Cortex of kidney (tissue), 1 donor: ENCODE data around the gene P4HA1.

Experiments
- DNase-seq: peaks from one replicate; lab custom pipeline; 2025; lab: John Stamatoyannopoulos, UW

P4HA1 gene

DNA sequence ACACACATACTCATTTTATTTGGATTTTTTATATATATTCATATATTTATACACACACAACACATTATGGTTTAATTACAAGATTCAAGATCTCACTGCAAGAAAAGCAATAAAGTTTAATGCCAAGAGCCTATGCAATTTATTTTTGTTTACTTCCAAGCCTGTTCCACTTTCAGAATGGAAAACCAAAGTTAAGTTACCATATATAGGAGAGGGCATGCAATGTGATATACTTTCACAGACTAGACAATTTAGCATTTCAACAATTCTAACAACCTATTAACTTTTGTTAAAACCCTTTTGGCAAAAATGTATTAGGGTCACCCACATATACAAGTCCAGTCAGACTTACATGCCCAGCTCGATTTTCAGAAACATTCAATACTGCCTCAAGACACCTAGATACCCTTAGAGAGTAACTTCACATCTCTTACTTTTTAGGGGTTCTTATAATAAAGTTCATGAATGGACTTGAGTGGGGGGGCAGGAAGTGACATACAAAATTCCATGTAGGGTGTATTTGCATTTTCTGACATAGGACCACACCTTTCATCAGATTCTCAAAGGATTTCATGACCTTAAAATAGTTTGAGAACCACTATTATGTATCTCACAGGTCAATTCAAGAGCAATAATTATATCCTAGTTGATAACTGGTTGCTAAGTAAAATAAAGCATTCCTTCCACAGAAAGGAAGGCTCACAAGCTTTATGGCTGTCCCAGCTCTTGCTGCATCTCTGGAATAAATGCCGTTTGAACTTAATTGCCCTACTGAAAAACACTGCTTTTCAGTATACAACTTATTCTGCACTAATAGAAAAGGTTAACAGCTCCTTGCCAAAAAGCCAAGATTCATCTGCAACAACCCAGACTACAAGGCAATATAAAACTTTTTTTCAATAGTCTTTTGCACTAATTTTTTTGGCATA is 2.5 kb downstream of the P4HA1 start:
- no peak for DNase-seq

DNA sequence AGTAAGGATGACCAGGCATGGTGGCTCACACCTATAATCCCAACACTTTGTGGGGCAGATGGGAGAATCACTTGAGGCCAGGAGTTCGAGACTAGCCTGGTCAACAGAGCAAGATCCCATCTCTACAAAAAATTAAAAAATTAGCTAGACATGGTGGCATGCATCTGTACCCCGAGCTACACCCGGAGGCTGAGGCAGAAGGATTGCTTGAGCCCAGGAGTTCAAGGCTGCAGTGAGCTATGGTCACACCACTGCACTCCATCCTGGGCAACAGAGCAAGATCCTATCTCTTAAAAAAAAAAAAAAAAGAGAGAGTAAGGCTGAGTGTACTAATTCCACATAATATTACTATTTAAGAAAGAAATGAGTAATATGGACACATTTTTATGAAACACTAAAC is 3.8 kb downstream of the P4HA1 start:
- DNase-seq: no peak

DNA sequence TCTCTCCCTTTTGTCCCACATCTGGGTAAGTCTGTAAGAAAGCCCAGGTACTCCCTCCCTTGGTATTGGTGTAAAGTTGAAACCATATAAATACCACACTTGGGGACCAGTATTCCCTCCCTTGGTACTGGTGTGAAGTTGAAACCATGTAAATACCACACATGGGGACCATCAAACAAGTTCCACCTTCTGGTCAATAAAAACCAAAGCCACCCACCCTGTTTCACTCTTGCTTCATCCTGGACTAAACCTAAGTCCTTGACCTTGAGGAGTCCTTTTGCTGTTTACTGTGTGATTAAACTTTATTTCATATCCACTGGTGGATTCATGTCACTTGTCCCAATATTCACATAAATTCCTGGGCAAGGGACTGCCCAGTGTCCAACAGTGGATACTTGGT is 8.4 kb downstream of the P4HA1 start:
- DNase-seq: no peak

DNA sequence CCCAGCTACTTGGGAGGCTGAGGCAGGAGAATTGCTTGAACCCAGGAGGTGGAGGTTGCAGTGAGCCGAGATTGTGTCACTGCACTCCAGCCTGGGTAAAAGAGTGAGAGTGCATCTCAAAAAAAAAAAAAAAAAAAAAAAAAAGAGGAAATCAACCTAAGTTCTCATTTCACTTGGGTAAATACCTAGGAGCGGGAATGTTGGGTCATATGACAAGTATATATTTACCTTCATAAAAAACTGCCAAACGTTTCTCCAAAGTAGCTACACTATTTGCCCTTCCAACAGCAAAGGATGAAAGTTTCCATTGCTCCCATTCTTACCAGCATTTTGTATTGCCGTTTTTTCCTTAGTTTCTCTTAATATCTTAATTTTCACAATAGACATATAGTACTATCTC is 9.8 kb downstream of the P4HA1 start:
- no peak for DNase-seq

DNA sequence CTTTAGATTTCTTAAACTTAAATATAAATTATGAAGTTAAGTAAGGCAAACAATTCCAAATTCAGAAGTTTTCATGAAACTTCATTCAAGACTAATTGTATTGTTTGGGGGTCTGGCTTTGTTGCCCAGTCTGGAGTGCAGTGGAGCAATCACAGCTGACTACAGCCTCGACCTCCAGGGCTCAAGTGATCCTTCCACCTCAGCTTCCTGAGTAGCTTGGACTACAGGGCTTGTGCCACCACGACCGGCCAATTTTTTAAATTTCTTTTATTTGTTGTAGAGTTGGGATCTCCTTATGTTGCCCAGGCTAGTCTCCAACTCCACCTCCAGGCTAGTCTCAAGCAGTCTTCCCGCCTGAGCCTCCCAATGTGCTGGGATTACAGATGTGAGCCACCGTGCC is 12.5 kb downstream of the P4HA1 start:
- DNase-seq: no peak

DNA sequence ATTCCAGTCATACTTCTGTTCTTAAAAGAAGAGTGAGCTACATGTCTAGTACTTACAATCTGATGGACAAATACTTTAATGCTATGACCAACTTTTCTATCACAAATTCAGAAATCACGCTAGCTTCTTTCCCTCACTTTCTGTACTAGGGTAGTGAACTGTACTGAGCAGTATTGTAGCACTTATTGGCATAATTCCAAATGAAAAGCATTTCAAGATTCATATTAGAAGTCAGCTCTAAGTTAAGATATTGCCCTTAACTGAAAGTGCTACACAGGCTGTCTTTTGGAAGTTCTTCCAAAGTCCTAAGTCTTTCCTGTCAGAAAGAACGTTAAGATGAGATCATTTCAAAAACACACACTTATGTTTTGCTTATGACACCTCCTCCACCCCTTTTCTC is 13.4 kb downstream of the P4HA1 start:
- DNase-seq: no peak

DNA sequence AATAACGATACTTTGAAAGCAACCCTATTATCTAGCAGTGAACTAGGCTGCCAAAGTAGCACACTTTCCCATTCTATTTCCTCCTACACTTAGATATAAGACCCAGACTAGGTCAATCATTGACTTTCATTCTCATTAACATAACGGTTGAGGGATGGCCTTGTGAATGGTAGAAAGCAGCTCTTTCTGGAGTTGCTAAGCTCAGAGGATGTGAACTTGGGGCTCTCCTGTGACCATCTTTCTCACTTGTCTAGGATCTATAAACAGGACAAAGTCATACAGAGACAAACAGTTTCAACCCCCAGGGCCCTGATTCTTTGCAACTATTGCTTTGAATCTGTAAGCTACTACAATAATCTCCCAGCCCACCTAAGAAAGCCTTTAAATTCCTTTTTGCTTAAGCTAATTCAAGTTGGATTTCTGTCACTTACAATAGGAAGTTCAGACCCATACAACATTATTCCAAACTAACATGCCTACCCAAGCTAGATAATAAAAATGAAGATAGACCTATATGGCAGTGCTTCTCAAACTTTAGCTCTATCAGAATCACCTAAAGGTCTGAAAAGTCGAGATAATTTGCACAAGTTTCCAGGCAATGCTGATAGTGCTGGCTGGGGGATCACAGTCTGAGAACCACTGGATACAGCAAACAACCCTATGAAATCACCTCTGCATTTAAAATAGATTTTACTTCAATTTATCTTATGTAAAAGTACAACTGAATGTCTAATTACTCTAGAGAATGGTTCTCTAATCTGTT is 16.7 kb downstream of the P4HA1 start:
- no peak for DNase-seq

DNA sequence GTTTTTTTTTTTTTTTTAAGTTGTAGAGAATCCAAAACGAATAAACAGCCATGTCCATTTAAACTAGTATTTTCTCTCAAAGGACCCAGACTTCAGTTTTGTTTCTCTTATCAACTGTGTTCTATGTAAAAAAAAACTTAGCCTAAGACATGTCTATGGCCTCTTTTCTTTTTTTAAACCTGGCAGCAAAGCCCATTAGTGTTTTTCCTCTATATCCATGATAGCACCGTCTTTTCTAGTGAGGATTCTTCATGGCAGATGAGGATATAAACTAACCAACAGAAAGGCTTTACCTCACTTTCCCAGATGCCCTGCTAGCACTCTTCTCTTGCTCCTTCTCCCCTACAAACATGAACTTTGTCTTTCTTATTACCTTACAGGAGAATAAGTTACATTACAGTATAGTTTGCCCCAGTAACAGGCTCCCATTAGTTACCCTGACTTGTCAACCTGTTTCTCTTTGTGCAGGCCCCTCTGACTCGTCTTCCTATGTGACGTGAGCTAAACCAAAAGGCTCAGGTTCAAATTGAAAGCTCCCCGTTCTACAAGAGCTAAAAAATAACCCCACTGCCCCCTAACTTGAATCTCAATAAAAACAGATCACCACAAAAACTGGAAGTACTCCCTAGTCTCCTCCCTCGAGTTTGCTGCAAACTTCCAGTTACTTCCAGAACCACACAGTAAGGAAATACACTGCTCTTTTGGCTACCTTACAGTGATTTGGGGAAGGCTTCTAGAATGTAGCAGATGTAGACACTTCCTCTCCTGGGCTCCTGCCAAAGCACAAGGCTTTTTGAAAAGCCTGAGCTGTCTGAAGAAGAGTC is 20.1 kb downstream of the P4HA1 start:
- no peak for DNase-seq

DNA sequence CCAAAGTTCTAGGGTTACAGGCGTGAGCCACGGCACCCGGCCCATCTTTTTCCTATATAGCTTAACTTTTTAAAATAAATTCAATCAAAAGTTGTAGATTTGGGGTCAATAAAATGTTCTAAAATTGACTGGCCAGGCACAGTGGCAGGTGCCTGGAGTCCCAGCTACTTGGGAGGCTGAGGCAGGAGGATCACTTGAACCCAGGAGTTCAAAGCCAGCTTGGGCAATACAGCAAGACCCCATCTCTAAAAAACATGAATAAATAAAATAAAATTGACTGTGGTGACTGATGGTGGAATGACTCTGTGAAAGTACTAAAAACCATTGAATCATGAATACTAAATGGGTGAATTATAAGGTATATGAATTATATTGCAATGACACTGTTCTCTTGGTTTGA is 20.8 kb downstream of the P4HA1 start:
- no peak for DNase-seq

DNA sequence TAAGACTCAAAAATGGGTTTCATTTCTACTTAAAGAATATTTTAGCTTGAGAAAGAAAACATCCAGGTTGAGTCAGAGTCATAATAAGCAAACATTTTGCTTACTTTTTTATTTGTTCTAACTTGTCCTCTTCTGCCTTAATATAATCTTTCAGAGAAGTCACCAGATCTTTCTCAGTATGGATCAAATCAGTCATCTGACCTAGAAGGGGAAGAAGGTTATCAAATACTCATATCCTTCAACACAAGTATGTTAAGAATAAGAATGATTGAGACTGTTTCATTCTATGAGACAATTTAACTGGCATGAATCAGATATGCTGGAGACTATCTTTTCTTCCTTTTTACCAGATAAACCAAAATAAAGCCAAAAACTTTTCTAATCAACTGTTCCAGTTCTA is 23.0 kb downstream of the P4HA1 start:
- DNase-seq: no peak

DNA sequence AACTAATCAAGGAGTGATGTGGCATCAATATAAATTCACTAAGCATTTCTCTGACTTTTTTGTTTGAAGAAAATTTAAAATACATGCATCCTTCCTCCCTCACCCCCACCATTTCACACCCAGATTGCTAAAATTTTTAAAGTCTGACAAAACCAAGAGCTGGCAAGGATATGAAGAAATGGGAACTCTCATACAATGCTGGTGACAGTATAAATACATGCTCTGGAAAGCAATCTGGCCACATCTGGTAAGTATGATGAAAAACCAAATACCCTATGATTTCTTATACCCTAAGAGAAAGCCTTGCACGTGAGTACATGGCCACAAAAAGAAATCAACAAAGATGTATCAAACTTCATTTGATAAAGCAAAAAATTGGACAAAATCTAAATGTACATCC is 31.2 kb downstream of the P4HA1 start:
- no peak for DNase-seq

DNA sequence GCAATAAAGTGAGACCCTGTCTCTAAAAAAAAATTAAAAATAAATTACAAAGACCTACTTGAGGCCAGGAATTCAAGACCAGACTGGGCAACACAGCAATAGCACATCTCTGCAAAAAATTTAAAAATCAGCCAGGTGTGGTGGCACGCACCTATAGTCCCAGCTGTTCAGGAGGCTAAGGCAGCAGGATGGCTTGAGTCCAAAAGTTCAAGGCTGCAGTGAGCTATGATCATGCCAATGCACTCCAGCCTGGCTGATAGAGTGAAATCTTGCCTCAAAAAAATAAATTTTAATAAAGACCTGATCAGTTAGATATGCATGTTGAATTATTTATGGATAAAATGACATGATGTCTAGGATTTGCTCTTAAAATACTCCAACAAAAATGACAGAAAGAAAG is 34.9 kb downstream of the P4HA1 start:
- no peak for DNase-seq

DNA sequence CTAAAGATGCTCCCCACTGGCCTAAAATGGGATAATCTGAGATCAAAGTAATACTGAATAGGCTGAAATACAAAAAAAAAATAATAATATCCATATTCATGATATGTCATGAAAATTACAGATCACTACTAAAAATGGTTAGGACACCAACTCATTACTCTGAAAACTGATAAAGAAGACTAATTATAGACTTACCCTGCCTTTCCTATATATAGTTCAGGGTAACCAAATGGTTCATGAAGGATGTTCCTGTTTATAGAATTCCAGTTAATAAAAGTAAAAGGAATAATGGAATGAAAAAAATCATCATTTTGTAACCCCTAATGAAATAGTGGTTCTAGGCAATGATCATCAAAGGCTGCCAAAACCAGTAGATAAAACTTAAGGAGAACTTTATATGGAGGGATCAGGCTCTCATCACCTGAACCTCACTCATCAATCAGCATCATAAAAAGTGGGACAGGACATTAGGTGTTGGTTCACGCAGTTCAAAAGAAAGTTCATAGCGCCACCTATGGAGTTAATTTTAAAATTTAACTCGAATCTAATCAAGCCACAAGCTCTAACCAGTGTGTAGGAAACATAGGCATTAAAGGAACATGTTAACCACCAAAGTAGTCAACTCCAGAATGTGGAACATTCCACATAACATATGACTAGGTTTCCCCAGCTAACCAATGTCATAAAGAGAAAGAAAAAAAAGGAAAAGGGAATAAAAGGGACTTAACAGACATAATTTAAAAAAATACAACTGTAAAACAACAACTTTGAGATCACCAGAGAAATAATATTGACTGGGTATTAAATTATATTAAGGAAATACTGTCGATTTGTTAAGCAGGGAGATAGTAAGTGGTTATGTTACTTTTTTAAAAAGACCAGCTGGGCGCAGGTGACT is 35.7 kb downstream of the P4HA1 start:
- no peak for DNase-seq

DNA sequence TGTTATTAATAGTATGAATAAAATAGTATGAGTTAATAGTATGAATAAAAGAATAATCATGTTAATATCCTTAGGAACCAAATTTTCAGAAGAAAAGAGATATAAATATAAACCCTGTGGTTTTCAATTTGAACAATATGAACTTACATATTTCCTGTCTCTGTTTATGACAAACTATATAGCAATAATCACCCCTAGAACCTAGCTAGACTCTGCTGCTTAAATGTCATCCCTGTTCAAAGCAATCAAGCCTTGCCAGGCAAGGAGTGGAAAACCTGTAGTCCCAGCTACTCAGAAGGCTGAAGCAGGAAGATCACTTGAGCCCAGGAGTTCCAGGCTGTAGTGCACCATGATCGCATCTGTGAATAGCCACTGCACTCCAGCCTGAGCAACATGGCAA is 36.5 kb downstream of the P4HA1 start:
- DNase-seq: no peak

DNA sequence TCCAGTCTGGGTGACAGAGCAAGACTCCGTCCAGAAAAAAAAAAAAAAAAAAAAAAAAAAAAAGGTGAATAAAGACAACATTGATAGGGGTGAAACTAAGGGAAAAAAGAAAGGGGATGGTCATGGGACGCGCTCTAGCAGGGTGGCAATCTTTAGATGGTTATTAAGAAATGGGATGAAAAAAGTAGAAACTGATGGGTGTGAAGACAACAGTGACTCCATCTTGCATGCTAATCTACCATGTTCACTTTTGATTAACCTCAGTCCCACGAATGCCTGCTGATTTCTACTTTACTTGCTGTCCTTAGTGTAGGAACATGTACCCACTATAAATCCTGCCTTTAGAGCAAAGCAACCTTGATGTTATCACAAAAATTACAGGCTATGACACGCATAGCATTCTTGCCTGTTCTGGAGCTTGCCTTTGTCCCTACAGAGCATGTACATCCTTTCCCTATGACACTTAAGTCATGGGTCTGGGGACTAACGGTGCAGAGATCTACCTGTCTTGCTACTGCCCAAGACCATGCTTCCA is 38.5 kb downstream of the P4HA1 start:
- DNase-seq: no peak

DNA sequence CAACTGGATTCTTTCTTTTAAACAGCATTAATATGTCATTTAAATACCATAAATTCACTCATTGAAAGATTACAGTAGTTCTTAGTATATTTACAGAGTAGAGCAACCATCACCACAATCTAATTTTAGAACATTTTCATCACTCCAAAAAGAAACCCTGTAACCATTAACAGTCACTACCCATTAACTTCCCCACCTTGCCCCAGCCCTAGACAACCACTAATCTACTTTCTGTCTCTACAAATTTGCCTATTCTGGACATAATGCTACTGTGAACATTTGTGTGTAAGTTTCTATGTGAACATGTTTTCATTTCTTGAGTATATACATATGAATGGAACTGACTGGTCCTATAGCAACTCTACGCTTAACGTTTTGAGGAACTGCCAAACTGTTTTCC is 42.4 kb downstream of the P4HA1 start:
- DNase-seq: no peak

DNA sequence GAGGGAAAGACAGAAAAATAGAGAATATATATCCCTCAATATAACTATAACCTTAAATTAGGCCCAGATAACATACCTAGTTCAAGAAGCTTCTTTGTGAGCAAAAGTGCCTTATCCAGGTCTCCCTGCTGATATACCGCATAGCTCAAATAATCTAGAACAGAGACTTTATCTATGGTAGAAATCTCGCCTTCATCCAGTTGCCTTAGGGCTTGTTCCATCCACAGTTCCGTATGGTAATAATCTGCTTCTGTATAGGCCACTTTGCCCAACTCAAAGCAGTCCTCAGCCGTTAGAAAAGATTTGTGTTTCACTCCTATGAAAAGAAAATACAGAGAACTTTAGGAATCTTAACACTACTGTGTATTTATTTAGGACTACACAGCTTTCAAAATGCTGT is 43.4 kb downstream of the P4HA1 start:
- DNase-seq: no peak

DNA sequence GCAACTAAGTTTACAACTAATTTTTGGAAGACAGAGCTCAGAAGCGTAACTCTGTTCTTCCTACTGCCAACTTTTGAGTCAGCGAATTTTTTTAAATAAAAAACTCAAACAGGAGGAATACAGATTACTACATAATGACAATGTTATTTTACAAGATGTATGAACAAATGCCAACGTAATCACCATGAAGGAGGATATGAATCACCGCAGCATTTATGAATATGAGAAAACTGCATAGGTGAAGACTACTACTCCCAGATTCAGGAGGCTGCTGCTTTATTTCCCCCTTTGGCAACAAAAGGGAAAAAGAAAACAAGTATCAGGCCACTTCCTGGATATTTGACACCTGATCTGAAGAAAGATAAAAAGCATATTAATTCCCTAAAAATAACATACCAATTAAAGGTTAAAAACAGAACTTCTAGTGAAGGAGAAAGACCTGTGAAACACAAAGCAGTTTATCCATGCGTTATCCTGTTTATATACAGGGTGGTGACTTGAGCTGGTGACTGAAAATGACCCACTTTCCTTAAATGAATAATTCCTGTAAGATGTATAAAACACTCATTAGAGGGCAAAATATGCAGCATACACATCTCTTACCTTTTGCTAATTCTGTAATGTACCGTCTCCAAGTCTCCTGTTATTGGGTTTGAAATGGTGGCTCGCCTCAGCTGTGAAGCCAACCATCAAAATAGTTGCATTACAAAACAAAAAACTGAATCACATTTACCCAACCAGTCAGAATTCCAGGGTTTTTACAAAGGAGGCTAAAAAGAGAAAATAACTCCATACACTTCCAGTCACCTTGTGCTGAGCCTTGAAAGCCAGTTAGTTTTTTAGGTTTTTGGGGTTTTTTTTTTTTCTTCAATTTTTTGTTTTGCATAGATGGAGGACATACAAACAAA is 52.0 kb downstream of the P4HA1 start:
- no peak for DNase-seq

DNA sequence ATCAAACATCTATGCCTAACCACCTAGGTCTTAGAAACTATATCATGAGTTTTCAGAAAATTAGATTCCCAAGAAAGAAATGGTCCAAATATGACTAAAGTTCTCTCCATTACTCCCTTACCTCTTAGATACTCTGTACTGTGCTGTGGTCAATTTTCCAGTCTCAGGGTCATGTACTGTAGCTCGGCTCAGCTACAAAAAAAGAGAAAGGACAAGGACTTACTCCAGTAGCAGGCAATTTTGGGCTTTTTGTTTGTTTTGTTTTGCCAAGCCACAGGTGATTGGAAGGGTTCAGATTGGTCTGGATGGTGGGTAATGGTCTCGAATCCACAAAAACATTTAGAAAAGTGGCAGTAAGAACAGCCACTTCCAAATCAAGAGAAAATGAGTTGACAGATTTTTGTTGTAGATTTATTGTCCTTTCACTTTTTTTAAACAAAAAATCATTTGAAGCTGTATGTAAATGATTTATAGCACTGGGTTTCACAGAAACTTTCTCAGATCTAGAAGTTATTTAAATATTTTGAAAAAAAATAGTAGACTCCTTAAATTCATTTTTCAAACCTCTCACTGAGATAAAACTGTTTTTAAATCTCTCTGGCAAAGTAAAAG is 52.8 kb downstream of the P4HA1 start:
- DNase-seq: no peak

DNA sequence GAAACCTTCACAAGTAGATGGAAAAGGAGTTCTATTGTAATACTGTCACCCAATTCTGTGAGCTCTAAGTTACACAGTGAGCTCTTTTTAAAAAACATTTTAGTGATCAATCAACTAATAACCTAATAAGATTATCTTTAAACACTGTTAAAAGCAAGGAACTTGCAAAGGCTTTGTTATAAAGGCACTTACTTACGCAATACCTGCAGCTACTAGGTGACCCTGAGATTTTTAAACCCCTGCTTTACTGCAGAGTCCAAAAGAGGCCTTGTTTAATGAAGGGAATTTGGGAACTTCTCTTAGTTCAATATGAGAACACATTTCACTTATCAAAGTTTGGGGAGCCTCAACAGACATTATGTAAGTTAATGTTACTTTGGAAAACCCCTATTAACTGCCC is 53.3 kb downstream of the P4HA1 start:
- DNase-seq: no peak
